ENCODE results near the gene OPA1.

- TF ChIP-seq CEBPB (IDR thresholded peaks at IDR 0.05; ENCODE audit: low read depth, low read length) (no peak), MAZ (IDR thresholded peaks at IDR 0.05; ENCODE audit: borderline replicate concordance, low read depth, low read length) (no peak), USF2 (IDR thresholded peaks at IDR 0.05; ENCODE audit: low read depth, low read length) (no peak)
These were observed 69.8 kb downstream of the OPA1 start for GRCh38 chr3:193662757-193663322.
